GM12878 (cell line): Measurements from ENCODE around the gene PGC. TPM values are rescaled to one million over a fixed set of nuclear protein-coding genes. Genes with fewer than 3 reads are reported as not detected.

ENCODE experiments used
- ATAC-seq: fragments of 200-7000 bp; cut with Tn5 transposase; 3 replicates; pipeline ENCODE4 v1.9.1; 2020; ENCODE audit warnings: mild to moderate bottlenecking, moderate library complexity
- BruUV-seq: library from RNA; stranded (reverse); fragments of 400-500 nt; replicated peaks from 2 replicates; lab custom pipeline; 2021; lab: Mats Ljungman, UMichigan
- CTCF ChIA-PET: fragments of 300-600 bp; sonication (Branson Sonifier 250); formaldehyde crosslinking; extraction: SDS; loops from one replicate; lab custom pipeline; 2021; ENCODE audit warnings: inconsistent platforms; lab: Yijun Ruan, JAX
- POLR2A ChIA-PET: fragments of 350-600 bp; formaldehyde crosslinking; extraction: SDS; loops from one replicate; lab custom pipeline; 2021; ENCODE audit warnings: inconsistent platforms; lab: Charles Lee
- RAD21 ChIA-PET: fragments of 300-600 bp; sonication (Branson Sonifier 250); formaldehyde crosslinking; loops from one replicate; lab custom pipeline; 2023; ENCODE audit warnings: antibody characterized with exemption; ENCODE audit not compliant: unreplicated experiment; lab: Charles Lee
- SMC1A ChIA-PET: fragments of 300-600 bp; sonication (Branson Sonifier 250); formaldehyde crosslinking; loops from one replicate; lab custom pipeline; 2023; ENCODE audit not compliant: unreplicated experiment, uncharacterized antibody; lab: Charles Lee
- DNase-seq: peaks from one replicate; pipeline ENCODE4 v3.0.0-alpha.2; 2011; ENCODE audit warnings: low read depth, low spot score
- FAIRE-seq: peaks from 3 replicates; lab custom pipeline; 2011; peaks lifted over from hg19 to GRCh38; lab: Jason Lieb, UNC
- H2AFZ ChIP-seq: 2 replicates; pipeline ENCODE4 v1.6.0; 2011; ENCODE audit warnings: low read depth, low read length, control low read depth; ENCODE audit not compliant: control insufficient read depth
- H3K27ac ChIP-seq: 2 replicates; pipeline ENCODE4 v1.5.1; 2011; ENCODE audit warnings: control low read depth; ENCODE audit not compliant: control insufficient read depth, insufficient read depth
- H3K27me3 ChIP-seq, 2 experiments: replicated peaks in 1 of 2; 2 replicates each; pipeline versions ENCODE4 v1.6.0 to v1.6.1; 2011; ENCODE audit warnings: low read length in 1 of 2; ENCODE audit not compliant: control insufficient read depth in 2 of 2, insufficient read depth in 2 of 2
- H3K36me3 ChIP-seq, 2 experiments: 2 replicates each; pipeline ENCODE4 v1.5.1; 2011; ENCODE audit warnings: low read length in 1 of 2; ENCODE audit not compliant: control insufficient read depth in 2 of 2, insufficient read depth in 2 of 2
- H3K4me1 ChIP-seq: 2 replicates; pipeline ENCODE4 v1.6.1; 2011; ENCODE audit warnings: mild to moderate bottlenecking, low read length, moderate library complexity, mixed read lengths; ENCODE audit not compliant: control insufficient read depth, insufficient read depth
- H3K4me2 ChIP-seq: 2 replicates; pipeline ENCODE4 v1.6.0; 2011; ENCODE audit warnings: control low read depth; ENCODE audit not compliant: control insufficient read depth, insufficient read depth
- H3K4me3 ChIP-seq: fragments of 200-600 bp; sonication (generic); 2 replicates; pipeline ENCODE4 v1.5.1; 2016
- H3K79me2 ChIP-seq: 2 replicates; pipeline ENCODE4 v1.6.0; 2011; ENCODE audit warnings: low read length; ENCODE audit not compliant: control insufficient read depth, insufficient read depth
- H3K9ac ChIP-seq: 2 replicates; pipeline ENCODE4 v1.8.0; 2011; ENCODE audit warnings: low read length, control low read depth, mixed read lengths; ENCODE audit not compliant: control insufficient read depth, insufficient read depth
- H3K9me3 ChIP-seq: replicated peaks from 3 replicates; pipeline ENCODE4 v1.5.1; 2011; ENCODE audit warnings: mild to moderate bottlenecking, low read length; ENCODE audit not compliant: control insufficient read depth, insufficient read depth
- H4K20me1 ChIP-seq: 2 replicates; pipeline ENCODE4 v1.6.0; 2011; ENCODE audit not compliant: control insufficient read depth, insufficient read depth
- NFXL1 ChIP-seq: fragments of 450-650 bp; IDR thresholded peaks from 2 replicates; pipeline ENCODE4 v1.6.1; 2017; ENCODE audit warnings: antibody characterized with exemption, mild to moderate bottlenecking, borderline replicate concordance
- NR2C2 ChIP-seq: IDR thresholded peaks from 2 replicates; pipeline ENCODE4 v1.6.1; 2011; ENCODE audit warnings: borderline replicate concordance, low read depth; ENCODE audit not compliant: control insufficient read depth, insufficient read length
- POLR2AphosphoS5 ChIP-seq: IDR thresholded peaks from 2 replicates; pipeline ENCODE4 v1.6.1; 2011; ENCODE audit warnings: mild to moderate bottlenecking, low read length, inconsistent platforms
- RCOR1 ChIP-seq: conservative IDR thresholded peaks from 2 replicates; pipeline ENCODE4 v1.6.1; 2012; ENCODE audit warnings: low read depth, low read length, improper control_type of control experiment
- SMARCA5 ChIP-seq: fragments of 450-650 bp; IDR thresholded peaks from 2 replicates; pipeline ENCODE4 v1.6.1; 2017; ENCODE audit warnings: mild to moderate bottlenecking
- ZNF217 ChIP-seq: fragments of 450-650 bp; IDR thresholded peaks from 2 replicates; pipeline ENCODE4 v1.6.1; 2017; ENCODE audit warnings: antibody characterized with exemption, mild to moderate bottlenecking
- ZNF24 ChIP-seq: fragments of 450-650 bp; IDR thresholded peaks from 2 replicates; pipeline ENCODE4 v1.6.1; 2017; ENCODE audit warnings: antibody characterized with exemption, mild to moderate bottlenecking
- in situ Hi-C: fragments of 300-500 bp; cut with MboI; formaldehyde crosslinking; loops from 9 replicates; pipeline ENCODE4 v1.14.3; 2018; ENCODE audit warnings: mixed read lengths
- intact Hi-C: fragments of 100-400 bp; cut with micrococcal nuclease; formaldehyde crosslinking; loops from one replicate; pipeline ENCODE4 v1.14.2; 2022; ENCODE audit not compliant: unreplicated experiment
- polyA plus RNA-seq, 11 experiments: library from polyadenylated mRNA; depleted of rRNA in 4 of 11; unstranded in 6 of 11; stranded (reverse) in 5 of 11; fragments of >200 nt; fragmentation: Nextera tagmentation in 4 of 11; fragmentation: Illumina TruSeq in 1 of 11; extraction: Ambion mirVana in 4 of 11; extraction: Trizol in 1 of 11; gene quantifications; 1 replicate in 1 of 11; 2 replicates in 10 of 11; pipeline versions ENCODE4 v1.2.1 to v1.2.3, GENCODE V29; 2011 to 2016; ENCODE audit warnings: inconsistent platforms in 2 of 11, missing spikeins in 2 of 11, low read depth in 1 of 11
- total RNA-seq, 4 experiments: library from RNA; depleted of rRNA in 3 of 4; stranded (reverse); fragments of >200 nt in 3 of 4; fragmentation: Illumina TruSeq in 1 of 4; extraction: Trizol in 1 of 4; gene quantifications; 2 replicates each; pipeline versions ENCODE4 v1.2.1 to v1.2.3, GENCODE V29; 2013 to 2021
- TF ChIP-seq, protein P1 (sequence below): fragments of 150-350 bp; IDR thresholded peaks from 2 replicates; pipeline ENCODE4 v1.6.1; 2016; ENCODE audit warnings: low read depth, low read length

The PGC gene
- total and polyA plus RNA-seq, 10 of the 15 experiments (the other 5 are each of a cell fraction or from before 2014, with no cell fraction given): 0.26 TPM; not detected in 9

DNA sequence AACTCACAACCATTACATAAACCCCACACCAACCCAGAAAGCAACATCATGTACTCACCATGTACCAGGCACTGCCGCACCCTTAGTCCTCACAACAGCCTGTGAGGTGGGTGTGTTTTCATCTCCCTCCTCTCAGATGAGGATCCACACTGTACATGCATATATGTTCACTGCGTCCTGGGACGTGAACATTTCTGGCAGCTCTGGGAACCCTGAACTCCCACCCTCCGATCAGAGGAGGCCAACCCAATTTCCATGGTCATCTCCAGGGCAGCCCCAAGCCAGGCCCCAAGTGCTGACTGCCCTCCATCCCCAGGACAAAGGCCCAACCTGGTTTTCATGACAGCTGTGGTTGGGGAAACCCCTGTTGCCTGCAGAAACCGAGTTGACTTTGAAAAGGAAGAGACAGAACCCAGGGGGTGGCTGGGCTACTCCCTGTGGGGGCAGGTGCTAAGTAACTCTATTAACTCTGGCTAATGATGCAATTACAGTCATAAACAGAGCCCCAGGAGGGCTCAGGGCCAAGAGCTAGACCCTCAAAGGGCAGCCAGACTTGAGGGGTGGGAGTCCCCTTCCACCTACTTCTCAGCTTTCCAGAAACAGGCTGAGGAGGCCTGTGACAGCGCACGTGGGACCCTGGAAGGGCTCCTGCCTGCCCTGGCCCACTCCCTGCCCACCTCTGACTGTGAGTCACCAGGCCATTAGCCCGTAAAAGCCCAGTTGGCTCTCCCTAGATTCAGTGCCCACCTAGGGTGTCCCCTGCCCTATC, 14.4 kb downstream of the PGC start (continued):
- no peak for TF ChIP-seq NR2C2
- TF ChIP-seq RCOR1: 0 out of 2 replicates have a peak, but pooled peaks have one; percentile 53
- no peak for TF ChIP-seq ZNF24
- peak; percentile 53 for TF ChIP-seq POLR2AphosphoS5
- TF ChIP-seq, protein P1, sequence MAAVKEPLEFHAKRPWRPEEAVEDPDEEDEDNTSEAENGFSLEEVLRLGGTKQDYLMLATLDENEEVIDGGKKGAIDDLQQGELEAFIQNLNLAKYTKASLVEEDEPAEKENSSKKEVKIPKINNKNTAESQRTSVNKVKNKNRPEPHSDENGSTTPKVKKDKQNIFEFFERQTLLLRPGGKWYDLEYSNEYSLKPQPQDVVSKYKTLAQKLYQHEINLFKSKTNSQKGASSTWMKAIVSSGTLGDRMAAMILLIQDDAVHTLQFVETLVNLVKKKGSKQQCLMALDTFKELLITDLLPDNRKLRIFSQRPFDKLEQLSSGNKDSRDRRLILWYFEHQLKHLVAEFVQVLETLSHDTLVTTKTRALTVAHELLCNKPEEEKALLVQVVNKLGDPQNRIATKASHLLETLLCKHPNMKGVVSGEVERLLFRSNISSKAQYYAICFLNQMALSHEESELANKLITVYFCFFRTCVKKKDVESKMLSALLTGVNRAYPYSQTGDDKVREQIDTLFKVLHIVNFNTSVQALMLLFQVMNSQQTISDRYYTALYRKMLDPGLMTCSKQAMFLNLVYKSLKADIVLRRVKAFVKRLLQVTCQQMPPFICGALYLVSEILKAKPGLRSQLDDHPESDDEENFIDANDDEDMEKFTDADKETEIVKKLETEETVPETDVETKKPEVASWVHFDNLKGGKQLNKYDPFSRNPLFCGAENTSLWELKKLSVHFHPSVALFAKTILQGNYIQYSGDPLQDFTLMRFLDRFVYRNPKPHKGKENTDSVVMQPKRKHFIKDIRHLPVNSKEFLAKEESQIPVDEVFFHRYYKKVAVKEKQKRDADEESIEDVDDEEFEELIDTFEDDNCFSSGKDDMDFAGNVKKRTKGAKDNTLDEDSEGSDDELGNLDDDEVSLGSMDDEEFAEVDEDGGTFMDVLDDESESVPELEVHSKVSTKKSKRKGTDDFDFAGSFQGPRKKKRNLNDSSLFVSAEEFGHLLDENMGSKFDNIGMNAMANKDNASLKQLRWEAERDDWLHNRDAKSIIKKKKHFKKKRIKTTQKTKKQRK: no peak

DNA sequence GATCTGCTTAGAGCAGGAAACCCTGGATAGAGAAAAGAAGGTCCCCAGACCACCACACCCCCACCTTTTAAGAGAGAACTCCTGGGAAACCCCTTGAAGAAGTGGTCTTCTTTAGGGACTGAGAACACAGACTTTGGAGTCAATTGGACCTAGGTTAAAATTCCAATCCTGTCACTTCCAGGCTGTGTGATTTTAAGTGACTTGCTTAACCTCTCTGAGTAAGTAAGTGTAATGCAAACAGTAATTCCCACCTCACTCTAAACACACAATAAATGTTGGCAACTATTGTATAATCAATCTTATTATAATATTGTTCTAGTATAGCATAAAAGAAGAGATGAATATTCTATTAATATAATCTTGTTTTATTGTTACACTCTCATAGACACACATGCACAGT, 15.0 kb downstream of the PGC start:
- no TSS peak for BruUV-seq
- H3K4me3 ChIP-seq: peak overlapping the region; percentile 92
- SMC1A ChIA-PET: interaction anchor here (3.6 to 8.5 kb wide), 4 partner anchors 11 to 25 kb away, joined by 22 to 168 read pairs (median 94); no protein-coding TSS in a partner anchor
- H3K27ac ChIP-seq: peak overlapping the region; percentile 98
- peaks cover 29% of the 10 kb centered on the region for H3K4me1 ChIP-seq
- peaks cover 75% of the 10 kb centered on the region for H3K79me2 ChIP-seq
- peak overlapping the region; percentile 99 for H3K4me2 ChIP-seq
- CTCF ChIA-PET: interaction anchor here (2.0 to 6.2 kb wide), 7 partner anchors 10 to 130 kb away, joined by 6 to 84 read pairs (median 21); no protein-coding TSS in a partner anchor
- H3K36me3 ChIP-seq: peaks cover 2 to 5% of the 10 kb centered on the region in 2 experiments; a peak in 1 of 4 replicates
- H4K20me1 ChIP-seq: no peaks in the 10 kb centered on the region
- H3K9me3 ChIP-seq: no peaks in the 10 kb centered on the region
- in situ Hi-C loops: no loop called here
- peak overlapping the region; percentile 93 for H3K9ac ChIP-seq
- POLR2A ChIA-PET: interaction anchor here (0.7 to 9.6 kb wide), 5 partner anchors 13 to 398 kb away, joined by 3 to 293 read pairs (median 13); no protein-coding TSS in a partner anchor
- FAIRE-seq: no peak
- H3K27me3 ChIP-seq: no peaks in the 10 kb centered on the region; a peak in 1 of 4 replicates
- no peak for DNase-seq
- RAD21 ChIA-PET: interaction anchor here (1.5 to 8.5 kb wide), 3 partner anchors 14 to 53 kb away, joined by 3 to 300 read pairs (median 180); no protein-coding TSS in a partner anchor
- intact Hi-C loops: loop anchor here (5.0 to 10.0 kb wide), 3 partner anchors 35 to 657 kb away; partner anchors contain the start of genes FOXP4, NFYA and OARD1
- H2AFZ ChIP-seq: no peak overlapping the region
- ATAC-seq: no peak
- peak; percentile 67; the same call in 1 of the 2 replicates for TF ChIP-seq ZNF217
- TF ChIP-seq NFXL1: peak; percentile 57; the same call in 1 of the 2 replicates
- TF ChIP-seq SMARCA5: peak; percentile 71
- no peak for TF ChIP-seq NR2C2
- 0 out of 2 replicates have a peak, but pooled peaks have one; percentile 70 for TF ChIP-seq RCOR1
